ENCODE results near the gene IGSF21. TPM values are rescaled to one million over a fixed set of nuclear protein-coding genes. Genes with fewer than 3 reads are reported as not detected.

Gene IGSF21
- total RNA-seq, 4 donors from 2014 or later = 0.31 to 3.5 (median 1.7) TPM

DNA sequence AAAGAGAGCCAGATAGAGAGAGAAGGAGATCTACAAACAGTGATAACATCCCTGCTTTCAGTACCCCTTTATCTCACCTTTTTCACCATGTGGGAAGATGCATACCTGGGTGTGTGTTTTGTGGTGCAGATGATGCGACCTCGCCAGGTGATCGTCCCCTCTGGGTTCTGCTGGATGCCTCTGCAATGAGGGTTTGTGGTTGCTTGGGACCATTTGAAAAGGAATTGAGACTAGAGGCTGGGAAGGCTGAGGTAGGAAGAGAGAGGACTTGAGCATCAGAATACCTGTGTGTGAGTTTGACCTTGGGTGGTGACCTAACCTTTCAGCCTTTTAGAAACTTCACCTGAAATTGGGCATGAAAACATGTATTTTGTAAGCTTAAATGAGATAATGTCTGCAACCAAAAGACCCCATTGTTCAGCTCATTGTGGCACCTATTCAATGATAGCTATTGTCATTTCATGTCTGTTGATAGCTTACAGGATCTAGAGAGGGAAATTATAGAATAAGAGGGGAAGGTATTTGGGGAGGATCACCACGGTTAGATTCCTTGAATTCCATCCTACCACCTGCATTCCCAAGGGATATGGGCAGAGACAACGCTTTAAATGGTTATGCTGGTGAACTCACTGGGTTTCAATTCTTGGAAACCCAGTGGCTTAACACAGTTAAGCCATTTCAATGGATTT is 125.7 kb downstream of the IGSF21 start:
- Histone ChIP-seq H3K4me1 (no peaks in the 10 kb centered on the region), H3K9me3 (peaks cover 0 to 21% (median 0%) of the 10 kb centered on the region in 3 donors), H3K27ac (no peak overlapping the region), H3K36me3 (no peaks in the 10 kb centered on the region), H3K27me3 (peaks cover 63% of the 10 kb centered on the region), H3K4me3 (no peak overlapping the region)
- ATAC-seq = no peak
- 69 to 72% methylated on average over 4 to 5 of the region's 5 CpGs for WGBS, 2 donors (ENCODE audit: low coverage in 1 of 2)
- no peak for TF ChIP-seq CTCF (IDR thresholded peaks at IDR 0.05)
- TF ChIP-seq EP300 (IDR thresholded peaks at IDR 0.05) = no peak
- no peak for TF ChIP-seq POLR2AphosphoS5 (IDR thresholded peaks at IDR 0.05)
- no peak for TF ChIP-seq POLR2A (IDR thresholded peaks at IDR 0.05)

DNA sequence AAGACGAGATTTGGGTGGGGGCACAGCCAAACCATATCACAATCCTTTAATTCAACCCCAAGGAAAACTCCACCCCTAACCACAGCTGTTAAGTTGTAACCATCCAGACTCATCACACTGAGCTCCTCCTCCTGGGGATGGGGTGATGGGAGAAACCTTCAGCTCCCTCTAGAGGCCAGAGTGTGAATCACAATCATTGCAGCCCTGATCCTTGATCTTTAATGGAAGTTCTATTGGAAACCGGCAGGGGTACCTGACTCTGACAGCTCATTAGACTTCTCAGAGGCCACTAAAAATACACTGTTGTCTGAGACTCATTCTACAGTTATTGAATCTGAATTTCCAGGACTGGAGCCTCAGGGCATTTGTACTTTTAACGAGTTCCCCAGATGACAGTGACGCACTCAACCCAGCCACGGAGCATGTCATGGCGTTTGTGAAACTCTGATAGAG is 127.2 kb downstream of the IGSF21 start:
- Histone ChIP-seq H3K4me1 (no peaks in the 10 kb centered on the region), H3K4me3 (no peak overlapping the region), H3K27me3 (peaks cover 64% of the 10 kb centered on the region), H3K27ac (no peak overlapping the region), H3K36me3 (no peaks in the 10 kb centered on the region), H3K9me3 (peaks cover 0 to 21% (median 0%) of the 10 kb centered on the region in 3 donors)
- ATAC-seq = no peak
- 36% methylated on average over 5 of the region's 6 CpGs; no CpG with 5 or more reads in 1 of the 2 donors for WGBS, 2 donors (ENCODE audit: low coverage in 1 of 2)
- TF ChIP-seq CTCF (IDR thresholded peaks at IDR 0.05) (peak in 3 of 4 experiments; percentile 23 to 40 (median 24)), POLR2A (IDR thresholded peaks at IDR 0.05) (no peak)

GRCh38 chr1:18237371-18237770 is 129.8 kb downstream of the IGSF21 start:
- H3K9me3 ChIP-seq = peaks cover 0 to 1% (median 0%) of the 10 kb centered on the region in 3 donors
- H3K4me1 ChIP-seq = no peaks in the 10 kb centered on the region
- peaks cover 62% of the 10 kb centered on the region for H3K27me3 ChIP-seq
- H3K4me3 ChIP-seq = no peak overlapping the region
- WGBS, 2 donors (ENCODE audit: low coverage in 1 of 2) = 78 to 86% methylated on average over 6 to 8 of the region's 9 CpGs
- no peak for TF ChIP-seq EP300 (IDR thresholded peaks at IDR 0.05)
- no peak for TF ChIP-seq POLR2AphosphoS5 (IDR thresholded peaks at IDR 0.05)
- no peak for TF ChIP-seq POLR2A (IDR thresholded peaks at IDR 0.05)
- no peak for TF ChIP-seq CTCF (IDR thresholded peaks at IDR 0.05)
- no peak overlapping the region for H3K27ac ChIP-seq
- no peaks in the 10 kb centered on the region for H3K36me3 ChIP-seq
- no peak for ATAC-seq

GRCh38 chr1:18238190-18238589 is 130.6 kb downstream of the IGSF21 start:
- no peak overlapping the region for H3K4me3 ChIP-seq
- ATAC-seq = no peak
- peaks cover 65% of the 10 kb centered on the region for H3K27me3 ChIP-seq

More at GRCh38 chr1:18238190-18238589, 130.6 kb downstream of the IGSF21 start:
- H3K27ac ChIP-seq = no peak overlapping the region
- TF ChIP-seq EP300 (IDR thresholded peaks at IDR 0.05) (no peak), POLR2A (IDR thresholded peaks at IDR 0.05) (no peak), POLR2AphosphoS5 (IDR thresholded peaks at IDR 0.05) (no peak), CTCF (IDR thresholded peaks at IDR 0.05) (no peak)
- 29 to 45% methylated on average over 2 to 5 of the region's 5 CpGs for WGBS, 2 donors (ENCODE audit: low coverage in 1 of 2)
- H3K4me1 ChIP-seq = no peaks in the 10 kb centered on the region
- no peaks in the 10 kb centered on the region for H3K9me3 ChIP-seq
- H3K36me3 ChIP-seq = no peaks in the 10 kb centered on the region

All from gastroesophageal sphincter (tissue), 4 donors.